Erythroblast (primary cell): ENCODE results near the gene CHRNA4.

Source experiments
- DNase-seq, 2 experiments: peaks; one replicate each; lab custom pipeline; 2025; lab: John Stamatoyannopoulos, UW
- GATA1 ChIP-seq: IDR thresholded peaks from 2 replicates; pipeline ENCODE4 v1.6.1; 2011; ENCODE audit warnings: low read depth, mild to moderate bottlenecking, control low read depth, low read length, moderate library complexity
- POLR2A ChIP-seq: IDR thresholded peaks from 2 replicates; pipeline ENCODE4 v1.6.1; 2011; ENCODE audit warnings: mild to moderate bottlenecking, low read length

Gene CHRNA4

DNA sequence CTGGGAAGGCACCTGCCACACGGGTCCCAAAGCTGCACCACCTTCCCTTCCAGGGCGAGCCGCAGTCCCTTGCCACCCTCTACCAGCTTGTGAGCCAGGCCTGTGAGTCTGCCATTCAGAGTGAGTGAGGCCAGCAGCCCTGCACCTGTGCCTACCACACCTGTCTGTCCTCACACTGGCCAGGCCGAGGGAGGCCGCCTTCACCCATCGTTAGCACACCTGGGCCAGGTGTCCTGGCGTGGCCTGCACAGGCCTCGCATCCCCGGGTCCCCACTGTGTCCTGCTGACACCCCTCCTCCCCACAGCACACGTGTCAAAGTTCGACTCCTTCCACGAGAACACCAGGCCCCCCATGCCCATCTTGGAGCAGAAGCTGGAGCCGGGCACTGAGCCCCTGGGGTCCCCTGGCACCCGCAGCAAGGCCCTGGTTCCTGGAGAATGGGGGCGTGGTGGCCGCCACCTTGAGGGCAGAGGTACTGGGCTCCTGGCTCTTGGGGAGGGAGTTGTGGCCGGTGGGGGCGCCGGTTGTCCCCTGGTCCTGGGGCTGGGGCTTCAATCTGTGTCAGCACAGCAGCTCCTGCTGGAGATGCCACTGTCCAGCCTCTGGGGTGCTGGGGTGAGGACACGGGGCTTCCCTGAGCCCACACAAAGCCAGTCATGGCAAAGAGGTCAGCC lies 33.0 kb downstream of the CHRNA4 start:
- no peak for TF ChIP-seq GATA1
- TF ChIP-seq POLR2A = no peak
- DNase-seq = no peak

DNA sequence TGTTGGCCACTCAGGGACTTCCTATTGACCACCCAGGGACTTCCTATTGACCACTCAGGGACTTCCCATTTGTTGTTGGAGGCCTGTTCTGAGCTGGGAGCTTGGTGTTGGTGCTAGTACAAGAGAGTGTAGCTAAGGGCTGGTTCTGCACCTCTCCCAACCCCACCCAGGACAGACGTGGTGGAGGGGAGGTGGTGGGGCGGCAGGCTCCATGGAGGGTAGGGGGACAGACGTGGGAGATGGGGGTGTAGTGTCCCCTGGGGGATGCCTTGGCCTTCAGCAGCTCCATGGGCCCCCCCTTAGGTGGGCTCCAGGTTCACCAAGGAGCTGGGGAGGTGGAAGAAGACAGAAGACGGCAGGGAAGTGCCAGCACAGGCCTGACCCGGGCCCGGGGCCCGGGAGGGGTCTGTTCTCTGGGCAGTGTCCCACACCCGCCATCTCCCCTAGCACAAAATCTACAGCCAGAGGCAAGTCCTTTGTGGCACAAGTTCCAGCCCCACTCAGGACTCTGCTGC lies 33.9 kb downstream of the CHRNA4 start:
- TF ChIP-seq GATA1 (no peak), POLR2A (no peak)
- DNase-seq = no peak

DNA sequence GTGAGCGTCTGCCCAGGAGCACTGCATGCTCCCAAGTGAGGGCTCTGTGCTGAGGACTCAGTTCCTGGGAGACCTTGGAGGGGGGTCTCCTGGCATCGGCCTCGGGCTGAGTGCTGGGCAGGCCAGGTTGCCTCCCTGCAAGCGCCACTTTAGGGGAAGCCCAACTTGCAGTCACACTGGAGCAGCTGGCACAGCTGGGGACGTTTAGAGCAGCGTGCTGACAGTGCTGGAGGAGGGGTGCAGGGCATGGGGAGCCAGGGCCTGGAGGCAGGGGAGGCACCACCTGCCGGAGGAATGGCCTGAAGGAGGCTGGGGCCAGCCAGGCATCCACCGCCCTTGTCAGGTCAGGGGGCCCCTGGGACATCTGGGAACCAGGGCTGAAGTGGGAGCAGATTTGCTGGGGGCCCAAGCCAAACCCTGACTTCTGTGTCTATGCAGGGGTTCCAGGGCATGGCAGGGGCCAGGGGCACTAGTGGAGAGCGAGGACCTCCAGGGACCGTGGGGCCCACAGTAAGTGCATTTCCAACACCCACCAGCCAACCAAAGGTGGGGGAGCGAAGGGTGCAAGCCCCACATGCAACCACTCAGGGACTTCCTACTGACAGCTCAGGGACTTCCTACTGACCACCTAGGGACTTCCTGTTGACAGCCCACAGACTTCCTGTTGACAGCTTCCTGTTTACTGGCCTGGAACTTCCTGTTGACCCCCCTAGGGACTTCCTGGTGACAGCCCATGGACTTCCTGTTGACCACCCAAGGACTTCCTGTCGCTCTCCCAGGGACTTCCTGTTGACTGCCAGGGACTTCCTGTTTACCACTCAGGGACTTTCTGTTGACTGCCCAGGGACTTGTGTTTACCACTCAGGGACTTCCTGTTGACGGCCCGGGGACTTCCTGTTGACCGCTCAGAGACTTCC lies 34.6 kb downstream of the CHRNA4 start:
- DNase-seq = no peak
- no peak for TF ChIP-seq POLR2A
- TF ChIP-seq GATA1 = no peak

DNA sequence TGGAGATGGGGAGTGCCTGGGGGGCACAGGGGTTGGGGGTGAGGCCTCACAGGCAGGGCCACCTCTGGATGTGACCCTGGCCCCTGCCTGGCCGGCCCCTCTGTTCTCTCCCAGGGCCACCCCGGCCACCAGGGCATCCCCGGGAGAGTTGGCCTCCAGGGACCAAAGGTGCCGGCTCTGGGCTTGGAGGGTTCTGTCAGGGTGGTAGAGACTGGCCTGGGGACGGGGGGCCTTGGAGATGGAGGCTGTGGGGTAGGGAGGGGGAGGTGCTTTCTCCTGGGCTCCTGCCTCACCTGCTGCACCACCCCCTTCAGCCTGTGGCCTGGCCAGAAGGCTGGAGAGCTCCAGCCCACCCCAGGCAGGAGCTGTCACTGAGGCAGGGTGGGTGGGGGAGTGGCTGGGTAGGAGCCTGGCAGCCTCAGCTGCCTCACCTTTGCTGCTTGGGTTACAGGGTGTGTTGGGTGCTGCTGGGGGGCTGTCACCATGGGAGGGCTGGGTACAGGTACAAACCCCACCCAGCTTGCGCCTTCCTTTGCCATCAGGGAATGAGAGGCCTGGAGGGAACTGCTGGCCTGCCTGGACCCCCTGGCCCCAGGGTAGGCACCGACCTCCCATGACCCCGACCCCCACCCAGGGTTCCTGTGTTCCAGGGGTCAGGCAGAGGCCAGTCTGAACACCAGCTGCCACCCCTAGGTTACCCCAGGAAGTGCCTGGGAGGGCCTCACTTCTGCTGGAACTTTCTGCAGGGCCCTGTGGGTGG lies 35.4 kb downstream of the CHRNA4 start:
- DNase-seq = no peak
- TF ChIP-seq GATA1 (no peak), POLR2A (no peak)

DNA sequence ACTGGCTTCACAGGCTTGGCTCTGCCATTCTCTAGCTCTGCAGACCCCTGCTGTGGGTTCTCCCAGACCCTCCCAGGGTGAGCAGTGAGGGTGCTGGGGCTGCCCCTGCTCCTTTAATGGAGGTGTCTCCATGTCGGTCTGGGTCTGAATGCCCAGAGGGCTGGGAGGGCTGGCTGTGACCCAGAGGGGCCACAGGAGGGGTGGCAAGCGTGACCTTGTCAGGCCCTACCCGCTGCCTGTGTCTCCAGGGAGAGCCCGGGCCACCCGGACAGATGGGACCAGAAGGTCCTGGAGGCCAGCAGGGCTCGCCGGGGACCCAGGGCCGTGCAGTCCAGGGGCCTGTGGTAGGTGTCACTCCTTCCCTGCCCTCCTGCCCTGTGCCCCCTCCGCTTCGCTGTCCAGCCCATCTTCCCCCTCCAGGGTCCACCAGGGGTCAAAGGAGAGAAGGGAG lies 36.1 kb downstream of the CHRNA4 start:
- no peak for DNase-seq
- no peak for TF ChIP-seq GATA1

DNA sequence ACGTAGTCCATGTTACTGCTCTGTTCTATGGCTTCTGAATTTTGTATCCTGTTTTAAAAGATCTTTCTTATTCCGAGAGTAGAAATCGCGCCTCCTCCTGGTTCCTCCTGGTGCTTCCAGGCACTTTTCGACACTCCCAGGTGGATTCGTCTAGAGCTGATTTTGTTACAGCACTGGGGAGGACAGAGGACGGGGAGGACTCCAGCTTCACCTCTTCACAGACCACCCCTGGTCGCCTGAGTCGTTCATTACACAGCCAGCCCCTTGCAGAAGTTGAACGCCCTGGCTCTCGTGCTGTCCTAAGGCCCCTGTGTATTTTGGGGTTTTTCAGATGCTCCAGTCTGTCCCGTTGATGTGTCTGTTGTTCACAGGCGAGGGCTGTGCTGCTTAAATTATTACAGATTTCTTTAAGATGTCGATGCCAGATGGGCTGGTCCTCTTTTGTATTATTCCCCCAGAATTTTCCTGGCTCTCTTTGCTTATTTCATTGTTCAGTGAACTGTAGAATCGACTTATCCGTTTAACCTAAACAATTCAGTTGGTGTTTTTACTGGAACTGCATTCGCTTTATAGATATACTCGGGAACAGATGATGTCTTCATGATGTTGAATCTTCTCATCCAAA lies 37.7 kb downstream of the CHRNA4 start:
- DNase-seq = no peak
- TF ChIP-seq POLR2A = no peak
- TF ChIP-seq GATA1 = no peak

DNA sequence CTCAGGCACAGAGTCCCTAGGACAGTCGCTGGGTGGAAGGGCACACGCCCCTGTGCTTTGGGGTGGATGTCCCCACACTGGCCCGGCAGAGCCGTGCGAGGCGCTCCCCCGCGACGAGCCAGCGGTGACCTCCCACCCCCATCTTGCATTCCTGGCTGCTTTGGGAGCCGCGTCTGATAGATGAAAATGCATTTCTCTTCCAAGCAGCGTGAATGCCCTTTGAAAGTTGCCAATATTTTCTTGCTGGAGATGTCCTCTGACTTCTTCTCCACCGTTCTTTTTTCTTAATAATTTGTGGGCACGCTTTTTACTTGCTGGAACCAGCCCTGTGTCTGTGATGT lies 38.2 kb downstream of the CHRNA4 start:
- no peak for TF ChIP-seq GATA1
- DNase-seq = no peak

DNA sequence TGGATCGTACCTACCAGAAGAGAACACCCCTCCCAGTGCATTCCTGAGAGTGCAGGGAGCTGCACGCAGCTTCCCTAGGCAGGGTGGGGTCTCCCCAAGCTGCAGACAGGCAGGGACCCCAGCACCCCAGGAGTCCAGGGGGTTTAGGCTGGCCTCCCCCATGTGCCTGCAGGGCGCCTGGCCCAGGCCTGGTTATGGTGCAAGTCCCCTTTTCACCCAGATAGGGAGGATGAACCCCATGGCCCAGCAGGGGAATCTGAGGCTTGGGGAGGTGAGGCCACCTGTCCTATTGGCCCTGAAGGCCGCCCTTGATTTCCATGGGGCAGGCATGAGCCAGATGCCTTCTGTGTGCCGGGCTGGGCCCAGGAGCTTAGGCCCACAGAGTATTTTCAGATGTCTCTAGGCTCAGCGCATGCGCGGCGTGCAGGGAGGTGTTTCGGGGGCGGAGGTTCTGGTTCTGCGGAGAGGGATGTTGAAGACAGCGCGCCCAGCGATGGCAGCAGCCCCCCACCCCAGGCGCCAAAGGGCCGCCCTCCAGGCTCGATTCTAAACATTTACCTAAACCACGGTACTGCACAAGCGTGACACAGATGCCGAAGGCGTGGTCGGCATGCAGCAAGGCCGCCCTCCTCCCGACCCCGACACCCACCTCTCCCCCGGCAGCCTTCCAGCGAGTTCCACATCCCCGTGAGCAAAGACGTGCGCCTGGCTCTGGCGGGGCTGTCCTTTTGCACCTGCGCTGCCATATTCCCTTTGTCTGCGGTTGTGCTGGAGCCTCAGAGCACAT lies 38.8 kb downstream of the CHRNA4 start:
- no peak for TF ChIP-seq GATA1
- TF ChIP-seq POLR2A = no peak
- DNase-seq = no peak

DNA sequence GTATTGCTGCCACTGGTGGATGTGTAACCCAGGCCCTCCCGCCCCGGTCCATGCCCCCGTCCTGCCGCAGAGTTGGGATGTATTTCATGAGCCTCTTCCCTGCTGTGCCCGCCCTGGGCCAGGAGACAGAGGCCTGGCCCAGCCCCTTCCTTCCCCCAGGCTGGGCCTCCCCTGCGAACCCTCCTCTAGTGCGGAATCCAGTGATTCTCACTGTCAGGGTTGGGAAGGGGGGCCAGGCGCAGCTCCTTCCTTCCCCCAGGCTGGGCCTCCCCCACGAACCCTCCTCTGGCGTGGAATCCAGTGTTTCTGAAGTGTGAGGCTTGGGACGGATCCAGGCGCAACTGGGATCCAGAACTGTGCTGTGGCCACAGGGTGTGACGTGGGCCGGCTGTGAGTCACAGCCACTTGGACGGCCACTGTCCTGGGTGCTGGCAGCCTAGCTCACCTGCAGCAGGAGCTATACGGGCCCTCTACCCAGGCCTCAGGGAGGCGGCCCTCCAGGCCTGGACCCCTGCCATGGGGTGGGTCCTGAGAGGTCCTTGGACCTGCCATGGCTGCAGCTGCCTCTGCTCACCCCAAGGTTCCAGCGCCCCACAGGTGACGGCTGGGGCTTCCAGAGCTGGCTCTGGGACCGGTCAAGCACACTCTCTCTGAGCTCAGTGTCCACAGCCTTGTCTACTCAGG lies 39.9 kb downstream of the CHRNA4 start:
- TF ChIP-seq POLR2A = no peak
- no peak for TF ChIP-seq GATA1
- no peak for DNase-seq

DNA sequence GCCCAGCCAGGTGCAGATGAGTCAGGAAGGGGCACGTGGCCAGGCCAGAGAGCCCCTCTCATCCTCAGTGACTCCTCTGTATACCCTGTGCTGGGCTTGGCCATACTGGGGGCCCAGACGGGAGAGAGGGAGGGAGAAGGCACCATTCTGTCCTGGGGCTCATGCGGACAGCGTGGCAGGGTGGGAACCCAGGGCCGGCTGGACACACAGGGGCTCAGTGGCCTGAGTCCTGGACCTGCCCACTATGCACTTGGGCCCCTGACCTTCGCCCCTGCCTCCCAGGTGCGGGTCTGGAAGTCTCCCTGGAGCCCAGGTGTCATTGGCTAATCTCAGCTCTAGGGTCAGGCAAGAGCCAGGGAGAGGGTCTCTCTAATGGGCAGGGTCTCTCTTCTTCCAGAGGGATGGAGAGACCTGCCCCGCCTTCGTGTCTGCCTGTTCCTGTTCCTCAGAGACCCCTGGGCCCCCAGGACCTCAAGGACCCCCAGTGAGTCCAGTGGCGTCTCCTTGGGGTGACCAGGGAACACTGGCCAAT lies 40.5 kb downstream of the CHRNA4 start:
- TF ChIP-seq POLR2A = no peak
- no peak for TF ChIP-seq GATA1
- DNase-seq = no peak

DNA sequence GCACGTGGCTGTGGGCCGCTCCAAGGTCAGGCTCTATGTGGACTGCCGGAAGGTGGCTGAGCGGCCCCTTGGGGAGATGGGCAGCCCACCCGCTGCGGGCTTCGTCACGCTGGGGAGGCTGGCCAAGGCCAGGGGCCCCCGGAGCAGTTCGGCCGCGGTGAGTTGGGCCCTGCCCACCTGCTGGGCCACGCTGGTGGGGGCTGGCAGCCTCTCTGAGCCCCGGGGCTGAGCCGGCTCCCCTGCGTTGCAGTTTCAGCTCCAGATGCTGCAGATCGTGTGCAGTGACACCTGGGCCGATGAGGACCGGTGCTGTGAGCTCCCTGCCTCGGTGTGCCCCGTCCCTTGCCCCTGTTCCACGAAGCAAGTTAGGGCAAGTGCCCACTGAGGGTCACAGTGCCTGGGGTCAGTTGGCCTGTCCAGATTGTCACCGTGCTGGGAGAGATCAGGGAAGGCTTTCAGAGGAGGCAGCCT lies 41.1 kb downstream of the CHRNA4 start:
- TF ChIP-seq POLR2A = no peak
- no peak for TF ChIP-seq GATA1

More for the DNA sequence above, 41.1 kb downstream of the CHRNA4 start:
- no peak for DNase-seq
